Neuronal stem cell (in vitro differentiated cells): ENCODE results near the gene POLR2I.

Experiments used
- DNase-seq: peaks from one replicate; pipeline ENCODE4 v3.0.0-alpha.2; 2013; ENCODE audit warnings: low spot score
- H2AFZ ChIP-seq: one replicate; pipeline ENCODE4 v1.6.1; 2013; ENCODE audit warnings: mild to moderate bottlenecking, low read length, inconsistent platforms
- H2AK5ac ChIP-seq: 2 replicates; pipeline ENCODE4 v1.6.1; 2013; ENCODE audit warnings: low read depth, mild to moderate bottlenecking, inconsistent platforms, low read length, moderate library complexity, mixed read lengths
- H2BK120ac ChIP-seq: 2 replicates; pipeline ENCODE4 v1.6.1; 2013; ENCODE audit warnings: low read depth, mild to moderate bottlenecking, inconsistent platforms, low read length, moderate library complexity, mixed read lengths
- H2BK12ac ChIP-seq: one replicate; pipeline ENCODE4 v1.6.1; 2013; ENCODE audit warnings: low read length, inconsistent platforms
- H2BK15ac ChIP-seq: 2 replicates; pipeline ENCODE4 v1.6.1; 2013; ENCODE audit warnings: mild to moderate bottlenecking, low read length, inconsistent platforms, mixed read lengths
- H2BK5ac ChIP-seq: one replicate; pipeline ENCODE4 v1.6.1; 2013; ENCODE audit warnings: inconsistent platforms, mild to moderate bottlenecking, low read length, moderate library complexity
- H3K14ac ChIP-seq: one replicate; pipeline ENCODE4 v1.6.1; 2013; ENCODE audit warnings: low read length, inconsistent platforms
- H3K18ac ChIP-seq: 2 replicates; pipeline ENCODE4 v1.6.1; 2013; ENCODE audit warnings: low read length, inconsistent platforms
- H3K23ac ChIP-seq: 2 replicates; pipeline ENCODE4 v1.6.1; 2013; ENCODE audit warnings: low read depth, mild to moderate bottlenecking, mixed read lengths, low read length, inconsistent platforms; ENCODE audit not compliant: poor library complexity
- H3K27ac ChIP-seq: replicated peaks from 3 replicates; pipeline ENCODE4 v1.5.1; 2013; ENCODE audit warnings: low read length, inconsistent platforms
- H3K27me3 ChIP-seq, 3 experiments: 2 replicates each; pipeline ENCODE4 v1.6.1; 2013; ENCODE audit warnings: low read length in 3 of 3, mild to moderate bottlenecking in 2 of 3, inconsistent platforms in 1 of 3, low read depth in 1 of 3, mixed read lengths in 1 of 3, moderate library complexity in 1 of 3; ENCODE audit not compliant: control insufficient read depth in 3 of 3, insufficient read depth in 3 of 3
- H3K36me3 ChIP-seq, 2 donors: replicated peaks in 1 of 2; 2 replicates each; pipeline ENCODE4 v1.6.1; 2013; ENCODE audit warnings: low read length in 2 of 2; ENCODE audit not compliant: control insufficient read depth in 2 of 2, insufficient read depth in 2 of 2
- H3K4ac ChIP-seq: 2 replicates; pipeline ENCODE4 v1.6.1; 2013; ENCODE audit warnings: inconsistent platforms, mild to moderate bottlenecking, low read length, moderate library complexity
- H3K4me1 ChIP-seq, 2 donors: 1 replicate in 1 of 2; 2 replicates in 1 of 2; pipeline ENCODE4 v1.6.1; 2013; ENCODE audit warnings: low read length in 2 of 2, low read depth in 1 of 2; ENCODE audit not compliant: control insufficient read depth in 2 of 2, insufficient read depth in 1 of 2
- H3K4me2 ChIP-seq: one replicate; pipeline ENCODE4 v1.6.1; 2013; ENCODE audit warnings: mild to moderate bottlenecking, low read length, inconsistent platforms; ENCODE audit not compliant: insufficient read depth, poor library complexity, severe bottlenecking
- H3K4me3 ChIP-seq, 2 donors: 2 replicates each; pipeline ENCODE4 v1.5.1; 2013; ENCODE audit warnings: low read length in 2 of 2, mild to moderate bottlenecking in 2 of 2, inconsistent platforms in 1 of 2, moderate library complexity in 1 of 2
- H3K79me1 ChIP-seq: one replicate; pipeline ENCODE4 v1.6.1; 2013; ENCODE audit warnings: low read depth, mild to moderate bottlenecking, inconsistent platforms, low read length, moderate library complexity
- H3K9ac ChIP-seq: one replicate; pipeline ENCODE4 v1.6.1; 2013; ENCODE audit warnings: mild to moderate bottlenecking, low read depth, low read length, inconsistent platforms; ENCODE audit not compliant: poor library complexity
- H3K9me3 ChIP-seq, 2 donors: replicated peaks in 1 of 2; 2 replicates each; pipeline versions ENCODE3 to v1.6.1; 2013; ENCODE audit warnings: low read length in 2 of 2, mild to moderate bottlenecking in 2 of 2, inconsistent platforms in 1 of 2, low read depth in 1 of 2, mixed read lengths in 1 of 2, moderate library complexity in 1 of 2; ENCODE audit not compliant: control insufficient read depth in 2 of 2, insufficient read depth in 1 of 2
- H4K8ac ChIP-seq: one replicate; pipeline ENCODE4 v1.6.1; 2013; ENCODE audit warnings: low read depth, mild to moderate bottlenecking, inconsistent platforms, low read length, moderate library complexity
- H4K91ac ChIP-seq: one replicate; pipeline ENCODE4 v1.6.1; 2013; ENCODE audit warnings: low read length, low read depth, mild to moderate bottlenecking, inconsistent platforms; ENCODE audit not compliant: poor library complexity
- WGBS, 2 donors: extraction: QIAGEN DNeasy Blood & Tissue Kit; methylation state at CpG; one replicate each; pipeline ENCODE4 v1.1.7; 2013; ENCODE audit warnings: missing lambda C conversion rate in 2 of 2, mixed read lengths in 1 of 2; ENCODE audit not compliant: insufficient read length in 2 of 2, insufficient replicate concordance in 1 of 2; ENCODE audit errors: extremely low coverage in 2 of 2; 5-methylcytosine and 5-hydroxymethylcytosine counted together

The POLR2I gene

DNA sequence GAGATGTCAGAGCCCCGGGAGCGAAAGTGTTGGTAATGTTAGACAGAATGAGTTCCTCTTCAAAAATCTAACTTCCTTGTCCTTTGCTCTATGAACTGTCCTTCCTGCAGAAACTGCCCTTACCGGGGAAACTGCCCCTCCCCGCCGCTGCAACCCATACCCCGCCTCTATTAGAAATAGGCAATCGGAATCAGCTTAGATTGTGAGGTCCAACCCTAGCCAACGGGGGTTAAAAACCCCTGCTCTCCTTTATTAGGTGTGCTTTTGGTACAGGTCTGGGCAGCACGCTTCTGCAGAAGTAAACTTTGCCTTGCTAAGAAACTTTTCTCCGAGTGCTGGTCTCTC lies 13.7 kb upstream of the POLR2I start:
- Histone ChIP-seq H3K14ac (no peak overlapping the region), H3K4me1 (peaks cover 0 to 2% of the 10 kb centered on the region in 2 donors), H3K27ac (peak overlapping the region; percentile 91), H2BK5ac (peak overlapping the region; percentile 8), H3K9ac (no peak overlapping the region), H3K27me3 (no peaks in the 10 kb centered on the region), H3K4ac (no peak overlapping the region), H4K91ac (no peak overlapping the region), H3K36me3 (peaks cover 16 to 25% of the 10 kb centered on the region in 2 donors), H4K8ac (no peak overlapping the region), H3K4me2 (peak overlapping the region; percentile 88), H2AK5ac (no peak overlapping the region), H2BK15ac (no peak overlapping the region), H2BK120ac (no peak overlapping the region), H3K4me3 (peak overlapping the region; percentile 58 to 69), H3K23ac (no peak overlapping the region), H2BK12ac (no peak overlapping the region), H3K18ac (peak overlapping the region; percentile 61), H3K79me1 (no peaks in the 10 kb centered on the region), H3K9me3 (no peaks in the 10 kb centered on the region), H2AFZ (peak overlapping the region; percentile 94)
- WGBS, 2 donors = no CpG with 5 or more reads among the region's 10 CpGs
- no peak for DNase-seq

GRCh38 chr19:36125557-36125956 lies 10.9 kb upstream of the POLR2I start:
- Histone ChIP-seq H4K91ac (no peak overlapping the region), H2BK120ac (no peak overlapping the region), H2BK12ac (no peak overlapping the region), H3K4me2 (no peak overlapping the region), H3K36me3 (peaks cover 23 to 49% of the 10 kb centered on the region in 2 donors), H4K8ac (no peak overlapping the region), H3K23ac (no peak overlapping the region), H3K18ac (no peak overlapping the region), H3K79me1 (peaks cover 5% of the 10 kb centered on the region), H3K4me3 (no peak overlapping the region), H2BK15ac (no peak overlapping the region), H3K14ac (no peak overlapping the region), H3K27me3 (no peaks in the 10 kb centered on the region), H2AK5ac (no peak overlapping the region), H2BK5ac (no peak overlapping the region), H3K9ac (no peak overlapping the region), H3K4me1 (peaks cover 0 to 2% of the 10 kb centered on the region in 2 donors), H3K27ac (no peak overlapping the region), H3K9me3 (no peaks in the 10 kb centered on the region), H3K4ac (no peak overlapping the region), H2AFZ (no peak overlapping the region)
- no CpG with 5 or more reads among the region's 9 CpGs for WGBS, 2 donors
- DNase-seq = no peak

- Histone ChIP-seq H4K91ac (no peak overlapping the region), H3K27me3 (no peaks in the 10 kb centered on the region), H2AK5ac (no peak overlapping the region), H3K4me3 (no peak overlapping the region), H3K79me1 (peaks cover 14% of the 10 kb centered on the region), H2BK12ac (no peak overlapping the region), H3K18ac (no peak overlapping the region), H3K9me3 (no peaks in the 10 kb centered on the region), H3K23ac (peak overlapping the region; percentile 20), H3K36me3 (peaks cover 31 to 86% of the 10 kb centered on the region in 2 donors), H2BK15ac (no peak overlapping the region), H3K9ac (no peak overlapping the region), H3K4ac (no peak overlapping the region), H4K8ac (no peak overlapping the region), H3K14ac (no peak overlapping the region), H3K4me1 (peaks cover 0 to 6% of the 10 kb centered on the region in 2 donors), H2BK120ac (no peak overlapping the region), H3K4me2 (no peak overlapping the region), H2BK5ac (peak overlapping the region; percentile 13), H2AFZ (no peak overlapping the region), H3K27ac (no peak overlapping the region)
- no peak for DNase-seq
- WGBS, 2 donors = no CpG with 5 or more reads among the region's 49 CpGs
Observed at GRCh38 chr19:36121486-36122124, 6.9 kb upstream of the POLR2I start.

GRCh38 chr19:36120984-36121358 lies 6.3 kb upstream of the POLR2I start:
- peak overlapping the region; percentile 87 for H3K14ac ChIP-seq
- H3K4me1 ChIP-seq = peaks cover 1 to 10% of the 10 kb centered on the region in 2 donors
- no peak overlapping the region for H3K4me3 ChIP-seq
- H4K8ac ChIP-seq = peak overlapping the region; percentile 82
- H2BK120ac ChIP-seq = peak overlapping the region; percentile 18
- peaks cover 14% of the 10 kb centered on the region for H3K79me1 ChIP-seq
- H3K18ac ChIP-seq = no peak overlapping the region
- H3K23ac ChIP-seq = peak overlapping the region; percentile 43
- H3K4me2 ChIP-seq = no peak overlapping the region
- no peak overlapping the region for H4K91ac ChIP-seq
- no CpG with 5 or more reads among the region's 18 CpGs for WGBS, 2 donors
- H3K27ac ChIP-seq = no peak overlapping the region
- peaks cover 34 to 90% of the 10 kb centered on the region in 2 donors for H3K36me3 ChIP-seq
- no peak overlapping the region for H2AFZ ChIP-seq
- DNase-seq = no peak
- H3K4ac ChIP-seq = no peak overlapping the region
- no peak overlapping the region for H2BK12ac ChIP-seq
- H2AK5ac ChIP-seq = no peak overlapping the region
- no peaks in the 10 kb centered on the region for H3K27me3 ChIP-seq
- peak overlapping the region; percentile 70 for H3K9ac ChIP-seq
- no peaks in the 10 kb centered on the region for H3K9me3 ChIP-seq
- H2BK15ac ChIP-seq = no peak overlapping the region
- H2BK5ac ChIP-seq = peak overlapping the region; percentile 85
